CD4-positive, alpha-beta T cell (primary cell): ENCODE results near the gene ROPN1B. TPM values are rescaled to one million over a fixed set of nuclear protein-coding genes. Genes with fewer than 3 reads are reported as not detected.
"Not testable (repeated sequence)": the region's sequence is repeated elsewhere in the genome, so short reads cannot be mapped to it uniquely, and the experiment has no call there.

Experiments
- ATAC-seq: fragments of 200-7000 bp; cut with Tn5 transposase; one replicate; pipeline ENCODE4 v1.10.0; 2022; ENCODE audit warnings: mild to moderate bottlenecking; ENCODE audit not compliant: poor library complexity
- CTCF ChIA-PET: fragments of 350-600 bp; sonication (Branson Sonifier 250); formaldehyde crosslinking; loops from one replicate; lab custom pipeline; 2021; ENCODE audit warnings: antibody characterized with exemption, inconsistent platforms; lab: Charles Lee
- POLR2A ChIA-PET: fragments of 350-600 bp; sonication (Branson Sonifier 250); formaldehyde crosslinking; loops from one replicate; lab custom pipeline; 2021; ENCODE audit warnings: antibody characterized with exemption, inconsistent platforms; lab: Charles Lee
- DNase-seq, 14 experiments: peaks; one replicate each; pipeline ENCODE4 v3.0.0-alpha.2; 2013 to 2020; ENCODE audit warnings: mixed read lengths in 2 of 14
- H3K27ac ChIP-seq, 2 donors: one replicate each; pipeline versions ENCODE4 v1.5.1 to v1.7.0; 2013; ENCODE audit warnings: low read length in 2 of 2, low read depth in 1 of 2, mild to moderate bottlenecking in 1 of 2
- H3K27me3 ChIP-seq, 2 experiments: 1 replicate in 1 of 2; 2 replicates in 1 of 2; pipeline versions ENCODE4 v1.6.1 to v1.7.0; 2013; ENCODE audit warnings: low read length in 2 of 2, control low read depth in 1 of 2, mild to moderate bottlenecking in 1 of 2, moderate library complexity in 1 of 2; ENCODE audit not compliant: insufficient read depth in 2 of 2, control insufficient read depth in 1 of 2
- H3K36me3 ChIP-seq: one replicate; pipeline ENCODE4 v1.6.1; 2013; ENCODE audit warnings: low read length, control low read depth; ENCODE audit not compliant: insufficient read depth
- H3K4me1 ChIP-seq: one replicate; pipeline ENCODE4 v1.6.1; 2013; ENCODE audit warnings: low read length, control low read depth; ENCODE audit not compliant: insufficient read depth
- H3K4me3 ChIP-seq: one replicate; pipeline ENCODE4 v1.5.1; 2013; ENCODE audit warnings: mild to moderate bottlenecking, low read length, moderate library complexity
- H3K9me3 ChIP-seq, 2 experiments: 1 replicate in 1 of 2; 2 replicates in 1 of 2; pipeline versions ENCODE4 v1.6.1 to v1.7.0; 2013; ENCODE audit warnings: low read length in 2 of 2, mild to moderate bottlenecking in 2 of 2, control low read depth in 1 of 2, moderate library complexity in 1 of 2; ENCODE audit not compliant: control insufficient read depth in 1 of 2, insufficient read depth in 1 of 2
- H3K27ac Mint-ChIP-seq: one replicate; pipeline ENCODE4 v1.8.0; 2020; ENCODE audit warnings: mixed read lengths
- H3K27me3 Mint-ChIP-seq: one replicate; pipeline ENCODE4 v1.8.0; 2021; ENCODE audit warnings: mixed read lengths
- H3K36me3 Mint-ChIP-seq: one replicate; pipeline ENCODE4 v1.8.0; 2021; ENCODE audit warnings: low read depth, mixed read lengths
- H3K4me1 Mint-ChIP-seq: one replicate; pipeline ENCODE4 v1.8.0; 2021; ENCODE audit warnings: low read depth, mixed read lengths
- H3K4me3 Mint-ChIP-seq: one replicate; pipeline ENCODE4 v1.8.0; 2020; ENCODE audit warnings: mild to moderate bottlenecking, mixed read lengths
- H3K9me3 Mint-ChIP-seq: one replicate; pipeline ENCODE4 v1.8.0; 2020; ENCODE audit warnings: mixed read lengths
- intact Hi-C, 2 experiments: fragments of 100-400 bp; cut with DNase I in 1 of 2; cut with micrococcal nuclease in 1 of 2; formaldehyde crosslinking; loops; one replicate each; pipeline versions ENCODE4 v1.15.1 to v1.9.0; 2023 to 2025; cut with DNase I, micrococcal nuclease
- polyA plus RNA-seq, 2 donors: library from polyadenylated mRNA; unstranded; fragments of 120-200 nt; gene quantifications; one replicate each; pipeline ENCODE4 v1.2.1, GENCODE V29; 2013
- total RNA-seq, 174 experiments: library from RNA in 2 of 174; stranded (reverse) in 2 of 174; gene quantifications; one replicate each; pipeline ENCODE4 v1.2.3 and lab custom pipeline; 2021 to 2026
- TF ChIP-seq, protein P1 (sequence below): fragments of 200-600 bp; IDR thresholded peaks from one replicate; pipeline ENCODE4 v1.8.0; 2022; ENCODE audit warnings: antibody characterized with exemption, mild to moderate bottlenecking

ROPN1B gene
- under 1 TPM in 1 of 2 experiments, not detected in 1; 0.25 TPM for total RNA-seq
- polyA plus RNA-seq (2013, experiment 1 of 2), result 0.11 TPM
- polyA plus RNA-seq (2013, experiment 2 of 2), result 0.16 TPM
- 0 to 0.16 (median 0) reads per million in 172 experiments for total RNA-seq (lab: John Stamatoyannopoulos, UW)

DNA sequence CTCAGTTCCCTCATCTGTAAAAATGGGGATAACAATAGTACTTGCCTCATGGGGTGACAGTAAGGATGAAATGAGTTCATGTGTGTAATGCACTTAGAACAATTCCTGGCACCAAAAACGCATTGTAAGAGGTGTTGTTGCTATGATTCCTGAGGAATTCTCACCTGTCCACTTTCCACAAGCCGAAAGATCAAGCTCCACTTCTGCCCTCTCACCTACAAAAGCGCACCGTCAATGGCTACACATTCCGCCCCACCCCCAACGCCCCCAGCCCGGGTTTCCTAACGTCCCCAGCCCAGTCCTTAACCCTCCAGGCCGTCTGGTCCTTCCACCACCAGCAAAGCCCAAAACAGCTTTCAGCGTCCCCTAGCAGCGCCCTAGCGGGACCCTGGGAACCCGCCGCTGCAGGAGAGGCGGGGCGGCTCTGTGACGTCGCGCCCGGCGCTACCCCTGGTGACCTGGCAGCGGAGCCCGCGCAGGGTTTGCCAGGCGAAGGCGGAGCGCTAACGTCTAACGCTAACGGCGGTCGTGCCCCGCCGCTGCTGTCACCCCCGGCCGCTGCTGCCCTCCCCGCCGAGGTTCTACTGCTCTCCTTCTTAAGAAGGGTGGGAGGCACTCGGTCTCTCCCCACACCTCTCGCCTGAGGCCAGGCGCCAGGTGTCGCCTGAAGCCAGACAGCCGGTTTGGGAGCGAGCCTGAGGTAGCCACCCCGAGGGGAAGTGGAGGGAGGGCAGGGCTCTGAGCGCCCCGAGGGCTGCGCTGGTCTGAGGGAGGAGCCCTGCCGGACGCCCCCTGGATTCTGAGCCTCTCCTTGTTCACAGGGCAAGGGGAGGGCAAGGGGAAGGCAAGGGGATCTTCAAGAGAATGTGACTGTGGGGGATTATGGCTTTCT lies at the start of gene ROPN1B:
TSS of gene ROPN1B (plus strand) at position 478 of the 892 bp plus-strand sequence. CDS start 2,877 bp downstream, outside the sequence.
- intact Hi-C loops, H3K4me3 ChIP-seq, CTCF ChIA-PET, H3K27ac Mint-ChIP-seq, POLR2A ChIA-PET, H3K36me3 ChIP-seq, DNase-seq, H3K36me3 Mint-ChIP-seq, H3K9me3 Mint-ChIP-seq, H3K9me3 ChIP-seq, H3K27ac ChIP-seq, H3K4me1 Mint-ChIP-seq: not testable (repeated sequence)
- peak; percentile 83 for ATAC-seq
- Mint-ChIP-seq H3K4me3 (peak within 1 kb of the TSS; percentile 55), H3K27me3 (peaks cover 30% of the 10 kb centered on the region)
- Histone ChIP-seq H3K27me3 (peaks cover 24 to 35% of the 10 kb centered on the region in 2 experiments), H3K4me1 (peaks cover 10% of the 10 kb centered on the region)

DNA sequence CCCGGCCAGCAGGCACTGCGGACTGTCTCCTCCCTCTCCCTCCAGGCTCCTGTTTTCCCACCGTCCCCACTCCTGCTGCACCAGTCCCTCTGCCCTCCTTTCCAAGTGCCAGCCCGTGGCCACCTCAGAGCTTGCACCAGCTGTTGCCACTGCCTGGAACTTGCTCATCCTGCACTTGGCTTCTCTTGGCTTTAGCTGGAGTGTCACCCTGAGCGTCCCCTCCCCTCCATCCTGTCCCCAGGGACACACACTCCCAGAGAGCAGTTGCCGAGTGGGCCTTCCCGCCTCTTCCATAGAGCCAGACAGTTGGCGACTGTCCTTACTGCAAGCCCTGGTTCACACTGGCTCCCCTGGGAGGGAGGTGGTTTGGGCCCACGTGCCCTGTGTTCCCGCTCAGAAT lies 48.8 kb upstream of the ROPN1B start:
- H3K4me1 ChIP-seq, CTCF ChIA-PET, H3K36me3 Mint-ChIP-seq, H3K4me1 Mint-ChIP-seq, POLR2A ChIA-PET, DNase-seq, H3K27me3 Mint-ChIP-seq, H3K9me3 Mint-ChIP-seq, H3K27ac Mint-ChIP-seq, H3K27ac ChIP-seq, H3K4me3 ChIP-seq, H3K27me3 ChIP-seq, ATAC-seq, H3K9me3 ChIP-seq, H3K36me3 ChIP-seq: not testable (repeated sequence)
- H3K4me3 Mint-ChIP-seq, result peak overlapping the region; percentile 25
- intact Hi-C loops, result loop anchor here in 1 of 2 experiments (5.0 kb wide), 2 partner anchors 52 to 318 kb away; no protein-coding TSS in a partner anchor

DNA sequence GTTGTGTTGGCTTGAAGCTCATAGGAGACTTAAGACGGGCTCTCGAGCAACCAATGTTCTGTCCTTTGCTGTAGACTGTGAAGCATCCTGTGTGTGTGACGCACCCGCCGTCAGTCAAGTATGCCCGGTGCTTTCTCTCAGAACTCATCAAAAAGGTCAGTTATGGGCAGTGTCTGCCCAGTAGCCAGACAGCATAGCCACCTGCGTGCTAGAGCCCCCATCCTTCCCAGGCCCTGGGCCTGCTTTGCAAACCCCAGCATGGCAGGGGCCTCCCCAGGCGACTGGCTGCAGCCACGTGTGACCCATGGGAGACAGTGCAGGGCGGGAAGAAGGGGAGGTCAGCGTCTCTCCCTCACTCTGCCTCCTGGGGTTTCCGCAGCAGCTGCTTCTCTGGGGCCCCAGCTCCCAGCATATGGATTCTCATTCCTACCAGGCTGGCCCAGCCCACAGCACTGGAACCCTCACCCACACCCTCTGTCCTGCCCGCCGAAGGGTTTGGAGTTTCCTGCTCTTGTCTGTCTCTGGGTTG lies 48.2 kb upstream of the ROPN1B start:
- H3K9me3 ChIP-seq, H3K36me3 Mint-ChIP-seq, H3K27ac ChIP-seq, H3K4me1 Mint-ChIP-seq, H3K27me3 Mint-ChIP-seq, DNase-seq, H3K4me3 ChIP-seq, ATAC-seq, H3K4me1 ChIP-seq, H3K36me3 ChIP-seq, H3K27me3 ChIP-seq, H3K9me3 Mint-ChIP-seq, POLR2A ChIA-PET, CTCF ChIA-PET, H3K27ac Mint-ChIP-seq: not testable (repeated sequence)
- intact Hi-C loops, result loop anchor here in 1 of 2 experiments (5.0 kb wide), 2 partner anchors 51 to 319 kb away; no protein-coding TSS in a partner anchor
- H3K4me3 Mint-ChIP-seq, result peak overlapping the region; percentile 25

DNA sequence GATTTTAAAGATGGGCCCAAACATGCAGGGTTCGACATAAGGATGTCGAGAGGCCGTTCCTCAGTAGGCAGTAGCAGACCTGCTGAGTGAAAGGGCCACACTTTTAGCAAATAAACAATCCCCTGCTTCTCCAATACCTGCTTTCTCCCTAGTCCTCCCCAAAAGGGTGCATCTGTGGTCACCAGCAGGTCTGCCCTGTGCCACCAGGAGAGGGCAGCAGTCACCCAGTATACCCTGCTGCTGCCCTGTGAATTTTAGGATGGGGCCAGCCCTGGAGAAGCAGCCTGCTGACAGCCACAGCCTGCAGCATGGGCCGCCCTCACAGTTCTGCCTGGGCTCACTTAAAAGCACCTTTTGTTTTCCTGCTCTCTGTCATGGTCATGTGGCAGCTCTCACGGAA lies 47.3 kb upstream of the ROPN1B start:
- TF ChIP-seq, protein P1, sequence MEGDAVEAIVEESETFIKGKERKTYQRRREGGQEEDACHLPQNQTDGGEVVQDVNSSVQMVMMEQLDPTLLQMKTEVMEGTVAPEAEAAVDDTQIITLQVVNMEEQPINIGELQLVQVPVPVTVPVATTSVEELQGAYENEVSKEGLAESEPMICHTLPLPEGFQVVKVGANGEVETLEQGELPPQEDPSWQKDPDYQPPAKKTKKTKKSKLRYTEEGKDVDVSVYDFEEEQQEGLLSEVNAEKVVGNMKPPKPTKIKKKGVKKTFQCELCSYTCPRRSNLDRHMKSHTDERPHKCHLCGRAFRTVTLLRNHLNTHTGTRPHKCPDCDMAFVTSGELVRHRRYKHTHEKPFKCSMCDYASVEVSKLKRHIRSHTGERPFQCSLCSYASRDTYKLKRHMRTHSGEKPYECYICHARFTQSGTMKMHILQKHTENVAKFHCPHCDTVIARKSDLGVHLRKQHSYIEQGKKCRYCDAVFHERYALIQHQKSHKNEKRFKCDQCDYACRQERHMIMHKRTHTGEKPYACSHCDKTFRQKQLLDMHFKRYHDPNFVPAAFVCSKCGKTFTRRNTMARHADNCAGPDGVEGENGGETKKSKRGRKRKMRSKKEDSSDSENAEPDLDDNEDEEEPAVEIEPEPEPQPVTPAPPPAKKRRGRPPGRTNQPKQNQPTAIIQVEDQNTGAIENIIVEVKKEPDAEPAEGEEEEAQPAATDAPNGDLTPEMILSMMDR, result peak; percentile 49
- H3K9me3 ChIP-seq, H3K4me3 ChIP-seq, H3K27me3 Mint-ChIP-seq, H3K4me1 Mint-ChIP-seq, H3K36me3 ChIP-seq, H3K4me3 Mint-ChIP-seq, H3K27me3 ChIP-seq, H3K27ac Mint-ChIP-seq, H3K36me3 Mint-ChIP-seq, H3K4me1 ChIP-seq, H3K27ac ChIP-seq, ATAC-seq, CTCF ChIA-PET, POLR2A ChIA-PET, H3K9me3 Mint-ChIP-seq: not testable (repeated sequence)
- intact Hi-C loops, result loop anchor here in 1 of 2 experiments (5.0 kb wide), 2 partner anchors 51 to 319 kb away; no protein-coding TSS in a partner anchor
- peak; percentile 16 to 66 (median 42) for DNase-seq

GRCh38 chr3:125923324-125924115 lies 45.5 kb upstream of the ROPN1B start:
- CTCF ChIA-PET, H3K36me3 Mint-ChIP-seq: not testable (repeated sequence)

More at GRCh38 chr3:125923324-125924115, 45.5 kb upstream of the ROPN1B start:
- H3K36me3 ChIP-seq, H3K27ac ChIP-seq, H3K27me3 ChIP-seq, H3K4me1 ChIP-seq, DNase-seq, H3K4me3 Mint-ChIP-seq, H3K4me1 Mint-ChIP-seq, H3K9me3 Mint-ChIP-seq, H3K9me3 ChIP-seq, H3K27me3 Mint-ChIP-seq, POLR2A ChIA-PET, H3K27ac Mint-ChIP-seq, H3K4me3 ChIP-seq, ATAC-seq: not testable (repeated sequence)
- intact Hi-C loops, result loop anchor here in 1 of 2 experiments (5.0 kb wide), 2 partner anchors 49 to 321 kb away; no protein-coding TSS in a partner anchor
